ENCODE measurements around the gene TRPV5. TPM values are rescaled to one million over a fixed set of nuclear protein-coding genes. Genes with fewer than 3 reads are reported as not detected.

Gene TRPV5
- total and polyA plus RNA-seq, 2 donors (not counting 3 experiments of a cell fraction or from before 2014, with no cell fraction given), result not detected

DNA sequence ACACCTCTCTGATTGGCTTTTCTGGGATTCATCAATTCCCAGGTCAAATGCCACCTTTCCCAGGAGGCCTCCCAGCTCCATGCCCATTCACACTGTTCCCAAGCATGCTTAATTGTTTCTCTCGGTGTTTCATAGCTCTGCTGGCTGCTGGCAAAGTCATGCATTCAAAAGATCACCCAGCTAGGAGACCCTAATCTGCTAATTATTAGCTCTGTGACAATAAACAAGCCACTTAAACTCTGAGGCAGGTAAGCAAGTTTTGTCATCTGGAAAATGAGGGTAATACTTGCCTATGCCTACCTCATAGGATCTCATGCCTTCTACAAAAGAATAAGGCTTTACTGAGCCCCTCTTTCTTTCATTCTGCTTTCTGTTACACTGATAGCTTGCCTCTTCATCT lies 29.4 kb upstream of the TRPV5 start:
- H3K27me3 ChIP-seq (ENCODE audit: control insufficient read depth in 2 of 2, insufficient read depth in 2 of 2, low read length in 2 of 2), result no peaks in the 10 kb centered on the region
- BruUV-seq (replicated peaks), result no TSS peak
- intact Hi-C loops (cut with micrococcal nuclease), result no loop called here
- H3K36me3 ChIP-seq (ENCODE audit: control insufficient read depth in 2 of 2, extremely low read depth in 1 of 2, insufficient read depth in 2 of 2, low read length in 2 of 2), result no peaks in the 10 kb centered on the region
- H3K9ac ChIP-seq (replicated peaks; ENCODE audit: extremely low read depth, insufficient read depth, low read length), result no peak overlapping the region
- dilution Hi-C loops (cut with MboI; ENCODE audit: extremely low pct_ligation_motif_present, low sequenced_read_pairs), result no loop called here
- no peaks in the 10 kb centered on the region for H4K20me1 ChIP-seq (replicated peaks; ENCODE audit: control insufficient read depth, extremely low read depth, insufficient read depth, low read length)
- no peak for DNase-seq (ENCODE audit: low read depth, low spot score)
- H3K4me1 ChIP-seq (ENCODE audit: control insufficient read depth, extremely low read depth, insufficient read depth, low read length), result no peaks in the 10 kb centered on the region
- H3K4me3 ChIP-seq (replicated peaks in 1 of 3; ENCODE audit: insufficient read depth in 1 of 3, low read depth in 1 of 3, low read length in 3 of 3), result no peak overlapping the region
- H3K27ac ChIP-seq (ENCODE audit: insufficient read depth, low read depth, low read length), result no peak overlapping the region
- no peaks in the 10 kb centered on the region for H3K9me3 ChIP-seq (replicated peaks; ENCODE audit: control insufficient read depth, insufficient read depth, low read length)
- H3K9me1 ChIP-seq (replicated peaks; ENCODE audit: control insufficient read depth, extremely low read depth, insufficient read depth, low read length), result no peaks in the 10 kb centered on the region
- POLR2A ChIA-PET, result no interaction called here
- H2AFZ ChIP-seq (ENCODE audit: low read depth, low read length), result no peak overlapping the region
- CTCF ChIA-PET, result no interaction called here
- no peak for FAIRE-seq
- H3K79me2 ChIP-seq (ENCODE audit: control insufficient read depth, insufficient read depth, low read length), result no peaks in the 10 kb centered on the region
- H3K4me2 ChIP-seq (ENCODE audit: insufficient read depth, low read length), result no peak overlapping the region
- TF ChIP-seq POLR2AphosphoS5 (IDR thresholded peaks at IDR 0.05; ENCODE audit: insufficient read depth, low read depth, low read length) (no peak), EZH2 (IDR thresholded peaks at IDR 0.05; ENCODE audit: borderline replicate concordance, low read depth, low read length, severe bottlenecking) (no peak), MYC (IDR thresholded peaks at IDR 0.05; ENCODE audit: low read depth, low read length) (no peak), POLR2A (IDR thresholded peaks at IDR 0.05; ENCODE audit: low read depth, low read length) (no peak), FOS (IDR thresholded peaks at IDR 0.05; ENCODE audit: borderline replicate concordance, insufficient read depth, low read length) (no peak), JUN (IDR thresholded peaks at IDR 0.05; ENCODE audit: borderline replicate concordance, insufficient read depth, insufficient read length, low read depth) (no peak), GATA2 (IDR thresholded peaks at IDR 0.05; ENCODE audit: insufficient read depth, insufficient read length, low read depth, low read length) (no peak)
- TF ChIP-seq, protein P1, sequence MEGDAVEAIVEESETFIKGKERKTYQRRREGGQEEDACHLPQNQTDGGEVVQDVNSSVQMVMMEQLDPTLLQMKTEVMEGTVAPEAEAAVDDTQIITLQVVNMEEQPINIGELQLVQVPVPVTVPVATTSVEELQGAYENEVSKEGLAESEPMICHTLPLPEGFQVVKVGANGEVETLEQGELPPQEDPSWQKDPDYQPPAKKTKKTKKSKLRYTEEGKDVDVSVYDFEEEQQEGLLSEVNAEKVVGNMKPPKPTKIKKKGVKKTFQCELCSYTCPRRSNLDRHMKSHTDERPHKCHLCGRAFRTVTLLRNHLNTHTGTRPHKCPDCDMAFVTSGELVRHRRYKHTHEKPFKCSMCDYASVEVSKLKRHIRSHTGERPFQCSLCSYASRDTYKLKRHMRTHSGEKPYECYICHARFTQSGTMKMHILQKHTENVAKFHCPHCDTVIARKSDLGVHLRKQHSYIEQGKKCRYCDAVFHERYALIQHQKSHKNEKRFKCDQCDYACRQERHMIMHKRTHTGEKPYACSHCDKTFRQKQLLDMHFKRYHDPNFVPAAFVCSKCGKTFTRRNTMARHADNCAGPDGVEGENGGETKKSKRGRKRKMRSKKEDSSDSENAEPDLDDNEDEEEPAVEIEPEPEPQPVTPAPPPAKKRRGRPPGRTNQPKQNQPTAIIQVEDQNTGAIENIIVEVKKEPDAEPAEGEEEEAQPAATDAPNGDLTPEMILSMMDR (IDR thresholded peaks at IDR 0.05; ENCODE audit: extremely low read depth in 1 of 2, insufficient read depth in 1 of 2, low read depth in 1 of 2, low read length in 2 of 2), result no peak
- TF ChIP-seq, protein P2, sequence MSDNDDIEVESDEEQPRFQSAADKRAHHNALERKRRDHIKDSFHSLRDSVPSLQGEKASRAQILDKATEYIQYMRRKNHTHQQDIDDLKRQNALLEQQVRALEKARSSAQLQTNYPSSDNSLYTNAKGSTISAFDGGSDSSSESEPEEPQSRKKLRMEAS (IDR thresholded peaks at IDR 0.05; ENCODE audit: insufficient read depth, insufficient read length), result no peak
